Measurements from ENCODE around the gene FOXP4. TPM values are rescaled to one million over a fixed set of nuclear protein-coding genes. Genes with fewer than 3 reads are reported as not detected.
A peak's percentile ranks its signal among the peaks of the same experiment; 100 is the strongest.

Gene FOXP4
- total RNA-seq, 1 donor from 2014 or later = 29.9 TPM

GRCh38 chr6:41589636-41590622 is 43.7 kb downstream of the FOXP4 start:
- DNase-seq (no peak), ATAC-seq (no peak)
- Histone ChIP-seq H3K27me3 (no peaks in the 10 kb centered on the region), H3K36me3 (peaks cover 21% of the 10 kb centered on the region), H3K4me3 (no peak overlapping the region), H3K27ac (no peak overlapping the region), H3K4me1 (no peaks in the 10 kb centered on the region), H3K9me3 (no peaks in the 10 kb centered on the region)
- TF ChIP-seq CTCF (IDR thresholded peaks at IDR 0.05) = no peak
- intact Hi-C loops (cut with DNase I) = loop anchor here (5.0 to 10.0 kb wide), 3 partner anchors 125 to 218 kb away; no protein-coding TSS in a partner anchor

GRCh38 chr6:41591122-41591521 is 44.9 kb downstream of the FOXP4 start:
- H3K4me1 ChIP-seq = no peaks in the 10 kb centered on the region
- intact Hi-C loops (cut with DNase I) = loop anchor here (10.0 kb wide), 2 partner anchors 126 to 166 kb away; no protein-coding TSS in a partner anchor
- no peak overlapping the region for H3K27ac ChIP-seq
- no peaks in the 10 kb centered on the region for H3K9me3 ChIP-seq
- no peak for DNase-seq
- H3K36me3 ChIP-seq = peaks cover 25% of the 10 kb centered on the region
- ATAC-seq = no peak
- H3K4me3 ChIP-seq = no peak overlapping the region
- TF ChIP-seq CTCF (IDR thresholded peaks at IDR 0.05) = no peak
- H3K27me3 ChIP-seq = no peaks in the 10 kb centered on the region

- intact Hi-C loops (cut with DNase I) = loop anchor here (10.0 kb wide), 2 partner anchors 127 to 167 kb away; no protein-coding TSS in a partner anchor
- peaks cover 33% of the 10 kb centered on the region for H3K36me3 ChIP-seq
Measured at GRCh38 chr6:41591859-41592502, 45.8 kb downstream of the FOXP4 start.

GRCh38 chr6:41593406-41593805 is 47.2 kb downstream of the FOXP4 start:
- H3K27me3 ChIP-seq = no peaks in the 10 kb centered on the region
- H3K36me3 ChIP-seq = peaks cover 36% of the 10 kb centered on the region
- ATAC-seq (no peak), DNase-seq (no peak)
- H3K27ac ChIP-seq = no peak overlapping the region
- intact Hi-C loops (cut with DNase I) = loop anchor here (10.0 kb wide), 2 partner anchors 129 to 169 kb away; no protein-coding TSS in a partner anchor
- no peak overlapping the region for H3K4me3 ChIP-seq
- H3K4me1 ChIP-seq = no peaks in the 10 kb centered on the region
- no peak for TF ChIP-seq CTCF (IDR thresholded peaks at IDR 0.05)
- no peaks in the 10 kb centered on the region for H3K9me3 ChIP-seq

More at GRCh38 chr6:41591859-41592502, 45.8 kb downstream of the FOXP4 start:
- Histone ChIP-seq H3K27ac (no peak overlapping the region), H3K9me3 (no peaks in the 10 kb centered on the region), H3K4me3 (no peak overlapping the region), H3K27me3 (no peaks in the 10 kb centered on the region), H3K4me1 (no peaks in the 10 kb centered on the region)
- ATAC-seq (peak; percentile 80), DNase-seq (peak; percentile 78)
- peak; percentile 94 for TF ChIP-seq CTCF (IDR thresholded peaks at IDR 0.05)

GRCh38 chr6:41593839-41594238 is 47.7 kb downstream of the FOXP4 start:
- intact Hi-C loops (cut with DNase I) = loop anchor here (10.0 kb wide), 2 partner anchors 129 to 169 kb away; no protein-coding TSS in a partner anchor
- Histone ChIP-seq H3K9me3 (no peaks in the 10 kb centered on the region), H3K4me1 (no peaks in the 10 kb centered on the region), H3K27ac (no peak overlapping the region), H3K36me3 (peaks cover 39% of the 10 kb centered on the region), H3K4me3 (no peak overlapping the region), H3K27me3 (no peaks in the 10 kb centered on the region)
- DNase-seq = no peak
- no peak for TF ChIP-seq CTCF (IDR thresholded peaks at IDR 0.05)
- no peak for ATAC-seq
